ENCODE data around the gene MAPK8.

DNA sequence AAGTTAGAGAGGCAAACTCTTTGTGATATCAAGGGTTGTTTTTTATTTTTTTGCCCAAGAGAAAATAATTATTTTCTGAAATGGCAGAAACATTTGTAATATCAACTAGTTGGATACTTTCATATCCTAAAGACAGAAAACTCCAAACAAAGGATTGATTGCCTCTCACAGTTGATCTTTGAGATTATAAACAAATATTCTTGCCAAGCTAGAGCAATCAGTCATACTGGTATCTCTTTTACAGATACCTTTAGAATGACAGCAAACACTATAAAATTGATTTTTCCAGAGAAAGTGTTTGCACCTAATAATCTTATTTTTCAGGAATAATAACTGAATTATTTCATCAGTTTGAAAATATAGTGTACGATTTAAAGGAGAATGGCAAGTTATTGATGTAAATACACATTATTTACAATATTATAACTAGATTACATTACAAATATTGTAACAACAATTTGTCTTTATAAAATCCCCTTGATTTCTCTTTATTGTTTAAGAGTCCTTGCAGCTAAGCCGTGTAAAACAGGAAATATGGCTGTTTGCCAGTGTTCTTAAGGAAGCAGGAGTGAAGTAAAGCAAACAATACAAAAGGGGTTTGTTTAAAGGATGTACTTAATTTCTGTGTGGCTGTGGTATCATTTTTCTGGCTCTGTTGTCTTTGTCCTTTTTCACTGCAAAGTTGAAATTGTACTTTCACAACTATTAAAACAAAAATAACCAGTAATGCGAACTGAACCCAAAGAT is 58.4 kb downstream of the MAPK8 start:
- TF ChIP-seq YY1 (IDR thresholded peaks at IDR 0.05; ENCODE audit: insufficient read depth, insufficient read length) = no peak
- TF ChIP-seq SUZ12 (IDR thresholded peaks at IDR 0.05; ENCODE audit: extremely low read depth, insufficient read depth, insufficient read length) = no peak
